ENCODE data around the gene ZFYVE21. TPM values are rescaled to one million over a fixed set of nuclear protein-coding genes. Genes with fewer than 3 reads are reported as not detected.
A peak's percentile ranks its signal among the peaks of the same experiment; 100 is the strongest.

The ZFYVE21 gene
- total RNA-seq, 6 experiments from 2014 or later = 20.9 to 35.2 (median 27.6) TPM

DNA sequence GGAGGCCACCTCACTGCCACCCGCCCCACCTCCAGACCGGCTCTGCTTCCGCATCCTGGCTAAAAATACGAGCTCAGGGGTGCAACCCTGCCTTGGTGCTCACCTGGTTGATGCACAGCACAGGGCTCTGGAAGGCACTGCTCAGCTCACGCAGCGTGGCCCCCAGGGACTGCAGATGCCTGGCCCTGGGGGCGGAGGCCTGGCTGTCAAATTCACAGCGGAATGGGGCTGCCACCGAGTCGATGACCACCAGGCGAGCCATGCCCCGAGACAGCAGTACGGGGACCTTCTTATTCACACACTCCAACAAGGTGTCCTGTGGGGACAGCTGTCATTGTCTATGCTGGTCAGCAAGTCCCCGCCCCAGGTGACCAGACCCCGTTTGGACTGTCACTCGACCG lies 16.3 kb upstream of the ZFYVE21 start:
- DNase-seq = peak in 1 of 3 donors; percentile 48
- Histone ChIP-seq H3K27ac (no peak overlapping the region), H3K36me3 (peaks cover 0 to 11% (median 6%) of the 10 kb centered on the region in 4 donors), H3K4me3 (no peak overlapping the region), H3K27me3 (no peaks in the 10 kb centered on the region), H3K4me1 (peaks cover 0 to 30% (median 13%) of the 10 kb centered on the region in 4 donors), H3K9me3 (no peaks in the 10 kb centered on the region)
- ATAC-seq = no peak
- TF ChIP-seq POLR2A (IDR thresholded peaks at IDR 0.05) = no peak
- TF ChIP-seq, protein P1, sequence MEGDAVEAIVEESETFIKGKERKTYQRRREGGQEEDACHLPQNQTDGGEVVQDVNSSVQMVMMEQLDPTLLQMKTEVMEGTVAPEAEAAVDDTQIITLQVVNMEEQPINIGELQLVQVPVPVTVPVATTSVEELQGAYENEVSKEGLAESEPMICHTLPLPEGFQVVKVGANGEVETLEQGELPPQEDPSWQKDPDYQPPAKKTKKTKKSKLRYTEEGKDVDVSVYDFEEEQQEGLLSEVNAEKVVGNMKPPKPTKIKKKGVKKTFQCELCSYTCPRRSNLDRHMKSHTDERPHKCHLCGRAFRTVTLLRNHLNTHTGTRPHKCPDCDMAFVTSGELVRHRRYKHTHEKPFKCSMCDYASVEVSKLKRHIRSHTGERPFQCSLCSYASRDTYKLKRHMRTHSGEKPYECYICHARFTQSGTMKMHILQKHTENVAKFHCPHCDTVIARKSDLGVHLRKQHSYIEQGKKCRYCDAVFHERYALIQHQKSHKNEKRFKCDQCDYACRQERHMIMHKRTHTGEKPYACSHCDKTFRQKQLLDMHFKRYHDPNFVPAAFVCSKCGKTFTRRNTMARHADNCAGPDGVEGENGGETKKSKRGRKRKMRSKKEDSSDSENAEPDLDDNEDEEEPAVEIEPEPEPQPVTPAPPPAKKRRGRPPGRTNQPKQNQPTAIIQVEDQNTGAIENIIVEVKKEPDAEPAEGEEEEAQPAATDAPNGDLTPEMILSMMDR (IDR thresholded peaks at IDR 0.05) = no peak
- intact Hi-C loops (cut with DNase I) = no loop called here
- WGBS (ENCODE audit: insufficient coverage, low coverage, low lambda C conversion rate, missing lambda C conversion rate) = no CpG with 5 or more reads among the region's 17 CpGs

GRCh38 chr14:103699901-103700752 lies 15.5 kb upstream of the ZFYVE21 start:
- no peak for TF ChIP-seq POLR2A (IDR thresholded peaks at IDR 0.05)
- TF ChIP-seq, protein P1 (IDR thresholded peaks at IDR 0.05) = no peak

GRCh38 chr14:103700753-103701490 lies 14.7 kb upstream of the ZFYVE21 start:
- no peak overlapping the region for H3K4me3 ChIP-seq
- H3K4me1 ChIP-seq = peaks cover 0 to 30% (median 13%) of the 10 kb centered on the region in 4 donors
- H3K9me3 ChIP-seq = no peaks in the 10 kb centered on the region
- no peaks in the 10 kb centered on the region for H3K27me3 ChIP-seq
- intact Hi-C loops (cut with DNase I) = no loop called here
- peak; percentile 81 to 86 (median 85) for DNase-seq
- H3K27ac ChIP-seq = peak overlapping the region in 2 of 3 donors; percentile 47 to 62
- 75% methylated on average over 1 of the region's 21 CpGs for WGBS (ENCODE audit: insufficient coverage, low coverage, low lambda C conversion rate, missing lambda C conversion rate)
- TF ChIP-seq POLR2A (IDR thresholded peaks at IDR 0.05) = no peak
- TF ChIP-seq, protein P1 (IDR thresholded peaks at IDR 0.05) = no peak
- ATAC-seq = peak; percentile 44 to 71 (median 60)
- H3K36me3 ChIP-seq = peaks cover 0 to 8% (median 2%) of the 10 kb centered on the region in 4 donors

More at GRCh38 chr14:103699901-103700752, 15.5 kb upstream of the ZFYVE21 start:
- WGBS (ENCODE audit: insufficient coverage, low coverage, low lambda C conversion rate, missing lambda C conversion rate) = 100% methylated on average over 2 of the region's 25 CpGs
- DNase-seq (peak in 2 of 3 donors; percentile 89 to 90), ATAC-seq (peak; percentile 45 to 80 (median 73))
- Histone ChIP-seq H3K27ac (peak overlapping the region in 2 of 3 donors; percentile 47 to 62), H3K4me3 (no peak overlapping the region), H3K27me3 (no peaks in the 10 kb centered on the region), H3K9me3 (no peaks in the 10 kb centered on the region), H3K36me3 (peaks cover 0 to 8% (median 2%) of the 10 kb centered on the region in 4 donors), H3K4me1 (peaks cover 0 to 30% (median 13%) of the 10 kb centered on the region in 4 donors)
- intact Hi-C loops (cut with DNase I) = no loop called here

DNA sequence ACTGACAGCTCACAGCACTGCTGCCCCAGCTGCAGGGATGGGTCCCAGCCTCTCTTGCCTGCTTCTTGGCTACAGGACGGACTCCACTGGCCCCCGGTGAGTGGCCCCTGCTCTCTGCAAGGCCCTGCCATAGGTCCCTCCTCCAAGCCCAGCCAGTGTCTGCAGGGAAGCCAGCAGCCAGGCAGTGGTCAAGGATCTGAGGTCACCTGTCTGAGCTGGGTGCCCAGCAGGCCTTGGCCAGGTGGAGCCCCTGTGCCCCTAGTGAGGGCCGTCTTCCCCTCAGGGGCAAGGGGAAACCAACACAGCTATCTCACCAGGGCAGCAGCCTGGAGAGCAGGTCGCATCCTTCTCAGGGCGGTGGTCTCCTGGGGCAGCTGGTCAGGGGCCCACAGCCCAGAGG lies 13.5 kb upstream of the ZFYVE21 start:
- ATAC-seq (no peak), DNase-seq (peak in 1 of 3 donors; percentile 43)
- Histone ChIP-seq H3K36me3 (peaks cover 0 to 8% (median 2%) of the 10 kb centered on the region in 4 donors), H3K9me3 (no peaks in the 10 kb centered on the region), H3K4me3 (no peak overlapping the region), H3K27me3 (no peaks in the 10 kb centered on the region), H3K27ac (no peak overlapping the region), H3K4me1 (peaks cover 0 to 30% (median 13%) of the 10 kb centered on the region in 4 donors)
- 80% methylated on average over 2 of the region's 5 CpGs for WGBS (ENCODE audit: insufficient coverage, low coverage, low lambda C conversion rate, missing lambda C conversion rate)
- intact Hi-C loops (cut with DNase I) = no loop called here
- TF ChIP-seq POLR2A (IDR thresholded peaks at IDR 0.05) = no peak
- TF ChIP-seq, protein P1 (IDR thresholded peaks at IDR 0.05) = no peak
